GM18861 (cell line): ENCODE results near the gene TMEM18.
A peak's percentile ranks its signal among the peaks of the same experiment; 100 is the strongest.

ENCODE experiments used
- ATAC-seq: cut with Tn5 transposase; IDR thresholded peaks from one replicate; pipeline ENCODE4 v1.9.1; 2021; ENCODE audit not compliant: unreplicated experiment

The TMEM18 gene

GRCh38 chr2:673615-674320 is 3.4 kb downstream of the TMEM18 start:
- ATAC-seq = no peak

DNA sequence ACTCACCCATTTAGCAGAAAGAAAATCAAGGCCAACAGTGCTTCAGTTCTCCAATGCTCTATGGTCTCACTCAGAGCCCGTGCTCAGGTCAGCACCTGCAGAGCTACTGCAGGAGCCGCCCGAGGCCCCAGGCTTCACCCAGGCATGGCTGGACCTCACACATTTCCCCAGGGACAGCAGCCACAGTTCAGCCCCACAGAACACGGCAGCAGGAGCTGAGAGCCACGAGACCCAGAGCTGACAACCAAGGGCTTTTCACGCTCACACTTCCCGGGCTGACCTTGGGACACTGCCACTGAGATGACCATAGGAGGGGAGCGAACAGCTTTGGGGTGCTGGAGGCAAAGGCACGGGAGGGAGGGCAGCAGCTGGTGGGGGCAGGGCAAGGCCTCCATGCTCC is 4.2 kb downstream of the TMEM18 start:
- no peak for ATAC-seq

DNA sequence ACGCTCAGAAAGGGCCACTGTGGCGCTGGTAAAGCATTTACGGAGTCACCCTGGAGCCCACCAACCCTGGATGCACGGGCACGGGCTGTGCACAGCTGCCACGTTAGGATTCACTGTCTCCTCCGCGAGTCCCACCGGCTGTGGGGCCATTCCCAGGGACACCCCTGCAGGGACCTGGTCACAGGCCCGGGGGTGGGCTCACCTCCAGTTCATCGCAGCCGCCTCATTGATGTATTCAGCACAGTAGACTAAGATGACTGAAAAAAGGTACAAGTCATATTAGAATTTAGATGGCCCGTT is 4.7 kb downstream of the TMEM18 start:
- ATAC-seq = no peak

DNA sequence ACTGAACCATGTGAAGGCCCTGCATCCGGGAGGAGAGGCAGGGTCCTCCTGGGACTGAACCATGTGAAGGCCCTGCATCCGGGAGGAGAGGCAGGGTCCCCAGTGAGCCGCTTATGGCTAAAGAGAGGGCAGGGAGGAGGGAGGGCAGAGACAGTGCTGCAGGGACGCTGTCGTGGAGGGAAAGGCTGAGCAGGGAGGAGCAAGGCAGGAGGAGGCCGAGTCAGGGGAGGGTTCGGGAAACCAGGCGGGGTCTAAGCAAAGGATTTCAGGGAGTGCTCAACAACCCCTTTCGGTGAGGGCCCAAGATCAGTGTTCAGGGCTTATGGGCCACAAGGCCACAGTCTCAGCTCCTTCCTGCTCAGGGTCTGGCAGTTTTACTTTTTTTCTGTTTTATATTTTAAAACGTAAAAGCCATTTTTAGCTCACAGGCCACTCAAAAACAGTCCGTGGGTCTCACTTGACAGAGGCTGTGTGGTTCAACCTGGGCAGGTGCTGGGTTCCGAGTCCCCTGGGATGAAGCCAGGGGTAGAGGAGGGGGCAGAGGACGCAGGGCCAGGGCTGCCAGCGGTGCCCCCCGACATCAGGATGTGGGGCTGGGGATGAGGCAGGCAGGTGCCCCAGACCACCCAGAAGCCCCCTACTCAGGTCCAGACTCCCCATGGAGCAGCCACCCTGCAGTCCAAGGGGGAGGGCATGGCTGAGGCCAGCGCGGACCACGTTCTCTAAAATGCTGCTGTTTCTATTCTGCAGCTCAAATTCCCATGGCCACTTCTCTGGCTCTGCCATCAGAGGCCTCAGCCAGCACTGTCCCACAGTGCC is 5.2 kb downstream of the TMEM18 start:
- ATAC-seq = no peak

DNA sequence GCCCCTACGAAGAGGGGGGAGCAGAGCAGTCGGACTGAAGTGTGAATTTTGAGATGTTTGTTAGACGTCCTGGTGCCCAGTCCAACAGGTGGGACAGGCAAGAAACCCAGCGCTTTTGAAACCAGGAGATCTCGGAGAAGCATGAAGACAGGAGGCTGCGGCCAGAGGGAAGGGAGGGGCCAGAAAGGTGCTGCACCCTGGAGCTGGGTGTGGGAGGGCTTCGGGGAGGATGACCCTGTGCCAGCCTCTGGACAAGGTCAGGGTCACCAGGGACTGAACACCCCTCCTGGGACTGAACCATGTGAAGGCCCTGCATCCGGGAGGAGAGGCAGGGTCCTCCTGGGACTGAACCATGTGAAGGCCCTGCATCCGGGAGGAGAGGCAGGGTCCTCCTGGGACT is 6.1 kb downstream of the TMEM18 start:
- no peak for ATAC-seq

DNA sequence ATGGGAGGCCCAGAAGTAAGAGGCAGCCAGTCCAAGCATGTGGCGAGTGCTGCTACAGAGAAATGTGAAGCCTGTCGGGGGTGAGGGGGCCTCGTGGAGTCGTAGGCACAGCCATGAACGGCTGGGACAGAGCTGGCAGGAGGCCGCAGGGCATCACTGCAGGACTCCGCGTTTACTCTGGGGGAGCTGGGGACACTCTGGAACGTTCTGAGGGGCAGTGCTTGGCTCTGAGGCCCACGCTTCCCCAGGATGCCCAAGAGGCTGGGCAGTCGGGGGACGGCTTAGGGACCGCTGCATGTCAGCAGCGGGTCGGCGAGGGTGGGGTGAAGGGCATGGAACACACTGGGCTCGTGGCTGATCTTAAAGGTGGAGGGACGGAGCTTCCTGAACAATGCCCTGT is 6.6 kb downstream of the TMEM18 start:
- no peak for ATAC-seq

- ATAC-seq = no peak
Measured at GRCh38 chr2:669323-669722, 7.9 kb downstream of the TMEM18 start.

DNA sequence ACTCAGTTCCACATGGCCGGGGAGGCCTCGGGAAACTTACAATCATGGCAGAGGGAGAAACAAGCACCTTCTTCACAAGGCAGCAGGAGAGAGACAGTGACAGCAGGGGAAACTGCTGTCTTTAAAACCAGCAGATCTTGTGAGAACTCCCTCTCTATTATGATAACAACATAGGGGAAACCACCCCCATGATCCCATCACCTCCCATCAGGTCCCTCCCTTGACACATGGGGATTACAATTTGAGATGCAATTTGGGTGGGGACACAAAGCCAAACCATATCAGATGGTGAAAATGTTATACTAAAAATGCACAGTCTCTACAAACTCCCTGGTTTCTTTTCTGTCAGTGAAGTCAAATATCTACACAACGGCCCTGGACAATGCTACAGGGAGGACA is 9.2 kb downstream of the TMEM18 start:
- ATAC-seq = no peak

- ATAC-seq = peak; percentile 53
Measured at GRCh38 chr2:667332-667999, 9.7 kb downstream of the TMEM18 start.

GRCh38 chr2:666441-666840 is 10.8 kb downstream of the TMEM18 start:
- ATAC-seq = no peak

GRCh38 chr2:665340-666073 is 11.7 kb downstream of the TMEM18 start:
- ATAC-seq = no peak

GRCh38 chr2:664063-664462 is 13.1 kb downstream of the TMEM18 start:
- no peak for ATAC-seq

DNA sequence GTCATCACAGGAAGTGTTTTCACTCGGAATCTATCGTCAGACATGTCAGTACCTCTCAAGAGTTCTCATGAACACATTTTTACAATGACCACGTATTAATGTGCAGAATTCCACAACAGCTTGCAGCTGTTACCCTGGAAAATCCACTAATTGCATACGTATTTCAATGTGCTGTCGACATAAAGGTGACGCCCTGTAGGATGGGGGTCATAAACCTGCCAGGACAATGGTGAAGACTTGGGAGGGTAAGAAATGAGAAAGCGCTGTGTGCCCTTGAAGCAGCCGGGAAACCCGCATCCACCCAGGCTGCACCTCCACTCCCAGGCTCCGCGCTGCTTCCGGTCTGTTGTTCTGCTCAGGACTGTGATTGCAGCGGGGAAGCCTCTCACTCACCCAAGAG is 14.0 kb downstream of the TMEM18 start:
- no peak for ATAC-seq

DNA sequence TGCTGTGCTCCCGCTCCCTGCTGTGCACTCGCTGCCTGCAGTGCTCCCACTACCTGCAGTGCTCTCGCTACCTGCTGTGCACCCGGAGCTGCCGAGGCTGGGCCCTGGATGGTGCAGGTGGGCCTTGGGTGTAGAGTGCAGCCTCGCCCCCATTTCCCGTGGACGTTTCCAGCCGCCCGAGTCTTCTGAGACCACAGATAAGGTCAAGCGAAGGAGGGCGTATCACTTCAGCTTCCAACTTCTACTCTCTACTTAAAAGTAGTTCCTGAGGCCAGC is 15.9 kb downstream of the TMEM18 start:
- ATAC-seq = no peak

DNA sequence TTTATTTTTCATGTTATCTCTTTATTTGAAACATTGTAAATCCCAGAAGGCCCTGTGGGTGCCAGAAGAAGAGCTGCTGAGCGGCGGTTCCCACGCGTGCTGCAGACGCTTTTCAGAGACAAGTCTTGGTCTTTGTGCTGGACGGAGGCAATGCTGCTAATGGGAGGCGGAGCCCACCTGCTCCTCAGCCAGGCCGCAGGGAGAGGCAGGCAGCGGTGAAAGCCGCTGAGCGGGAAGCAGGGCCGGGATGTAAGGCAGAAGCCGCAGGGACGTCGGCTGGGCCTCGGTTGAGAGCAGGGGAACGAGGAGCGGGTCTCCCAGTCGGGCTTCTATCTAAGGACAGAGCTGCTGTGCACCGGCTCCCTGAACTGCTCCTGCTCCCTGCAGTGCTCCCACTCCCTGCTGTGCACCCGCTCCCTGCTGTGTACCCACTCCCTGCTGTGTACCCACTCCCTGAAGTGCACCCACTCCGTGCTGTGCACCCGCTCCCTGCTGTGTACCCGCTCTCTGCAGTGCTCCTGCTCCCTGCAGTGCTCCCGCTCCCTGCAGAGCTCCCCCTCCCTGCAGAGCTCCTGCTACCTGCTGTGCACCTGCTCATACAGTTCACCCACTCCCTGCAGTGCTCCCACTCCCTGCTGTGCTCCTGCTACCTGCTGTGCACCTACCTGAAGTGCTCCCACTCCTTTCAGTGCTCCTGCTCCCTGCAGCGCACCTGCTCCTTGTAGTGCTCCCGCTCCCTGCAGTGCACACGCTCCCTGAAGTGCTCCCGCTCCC is 16.4 kb downstream of the TMEM18 start:
- no peak for ATAC-seq

GRCh38 chr2:660029-660428 is 17.2 kb downstream of the TMEM18 start:
- no peak for ATAC-seq

GRCh38 chr2:658426-658825 is 18.8 kb downstream of the TMEM18 start:
- no peak for ATAC-seq

DNA sequence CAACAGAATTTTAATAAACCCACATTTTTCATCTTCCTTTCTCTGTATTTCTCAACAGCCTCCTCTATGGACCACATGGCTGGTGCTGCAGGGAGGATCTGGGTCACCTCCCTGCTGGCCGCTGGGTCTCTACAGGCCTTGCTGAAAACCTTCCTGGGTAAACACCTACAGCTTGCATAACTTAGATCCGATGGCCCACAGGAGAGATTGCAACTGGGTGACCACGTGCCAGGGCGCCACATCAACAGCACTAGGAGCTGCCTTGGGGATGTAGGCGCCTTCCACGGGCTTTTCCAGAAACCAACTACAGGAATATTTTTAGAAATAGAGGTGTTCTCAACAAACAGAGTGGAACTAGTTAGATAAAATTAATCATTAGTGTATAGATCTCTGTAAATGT is 19.4 kb downstream of the TMEM18 start:
- no peak for ATAC-seq

DNA sequence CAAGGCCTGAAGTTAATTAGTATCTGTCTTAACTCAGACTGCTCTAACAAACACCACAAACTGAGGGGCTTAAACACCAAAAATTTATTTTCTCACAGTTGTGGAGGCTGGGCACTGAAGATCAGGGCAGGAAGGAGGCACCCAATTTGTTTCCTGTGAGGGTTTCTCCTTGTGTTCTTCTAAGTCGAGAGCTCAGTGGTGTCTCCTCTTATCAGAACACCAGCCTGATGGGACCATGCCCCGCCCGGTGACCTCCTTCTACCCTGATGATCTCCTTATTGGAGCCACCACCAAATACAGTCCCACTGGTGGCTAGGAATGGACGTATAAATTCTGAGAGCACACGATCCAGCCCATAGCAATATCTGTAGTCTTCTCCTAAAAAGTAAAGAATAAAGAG is 20.5 kb downstream of the TMEM18 start:
- no peak for ATAC-seq

- no peak for ATAC-seq
Measured at GRCh38 chr2:655626-656025, 21.6 kb downstream of the TMEM18 start.

DNA sequence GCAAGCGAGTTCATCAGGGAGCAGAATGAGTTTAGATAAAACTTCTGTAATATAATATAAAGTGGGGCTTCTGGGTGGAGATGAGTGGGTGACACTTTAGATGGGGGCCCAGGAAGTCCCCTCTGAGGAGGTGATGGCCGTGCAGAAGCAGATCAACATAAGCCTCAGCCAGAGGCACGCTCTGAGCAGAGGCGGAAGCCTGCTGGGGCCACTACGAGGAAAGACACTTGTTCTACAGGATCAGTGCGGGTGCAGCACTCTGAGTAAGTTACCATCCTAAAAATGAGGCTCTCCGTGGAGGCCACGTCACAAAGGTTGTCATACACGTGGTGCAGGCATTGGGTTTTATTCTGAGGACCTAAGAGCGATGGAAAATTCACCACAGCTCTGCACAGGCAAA is 22.3 kb downstream of the TMEM18 start:
- no peak for ATAC-seq
